ENCODE data around the gene LRRC61. TPM values are rescaled to one million over a fixed set of nuclear protein-coding genes. Genes with fewer than 3 reads are reported as not detected.

The LRRC61 gene
- total and polyA plus RNA-seq, 3 donors from 2014 or later: 16.7 to 35.4 (median 18.4) TPM

DNA sequence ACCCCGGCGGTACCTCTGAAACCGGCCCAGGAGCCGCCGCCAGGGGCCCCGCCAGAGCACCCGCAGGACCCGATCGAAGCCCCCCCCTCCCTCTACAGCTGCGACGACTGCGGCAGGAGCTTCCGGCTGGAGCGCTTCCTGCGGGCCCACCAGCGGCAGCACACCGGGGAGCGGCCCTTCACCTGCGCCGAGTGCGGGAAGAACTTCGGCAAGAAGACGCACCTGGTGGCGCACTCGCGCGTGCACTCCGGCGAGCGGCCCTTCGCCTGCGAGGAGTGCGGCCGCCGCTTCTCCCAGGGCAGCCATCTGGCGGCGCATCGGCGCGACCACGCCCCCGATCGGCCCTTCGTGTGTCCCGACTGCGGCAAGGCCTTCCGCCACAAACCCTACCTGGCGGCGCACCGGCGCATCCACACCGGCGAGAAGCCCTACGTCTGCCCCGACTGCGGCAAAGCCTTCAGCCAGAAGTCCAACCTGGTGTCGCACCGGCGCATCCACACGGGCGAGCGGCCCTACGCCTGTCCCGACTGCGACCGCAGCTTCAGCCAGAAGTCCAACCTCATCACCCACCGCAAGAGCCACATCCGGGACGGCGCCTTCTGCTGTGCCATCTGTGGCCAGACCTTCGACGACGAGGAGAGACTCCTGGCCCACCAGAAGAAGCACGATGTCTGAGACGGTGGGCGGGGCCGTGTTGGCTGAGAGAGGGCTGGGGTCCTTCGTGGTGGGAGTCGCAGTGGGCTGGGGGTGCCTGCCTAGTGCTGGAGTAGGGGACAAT is 49.3 kb downstream of the LRRC61 start:
- no peaks in the 10 kb centered on the region for H3K36me3 ChIP-seq (ENCODE audit: low read depth, missing control alignments)
- peak overlapping the region; percentile 29 to 39 for H3K4me3 ChIP-seq
- intact Hi-C loops (cut with DNase I; ENCODE audit: low total_unique reads): loop anchor here (5.0 kb wide), 1 partner anchor 35 kb away; a partner anchor contains a TSS
- TF ChIP-seq, protein P1, sequence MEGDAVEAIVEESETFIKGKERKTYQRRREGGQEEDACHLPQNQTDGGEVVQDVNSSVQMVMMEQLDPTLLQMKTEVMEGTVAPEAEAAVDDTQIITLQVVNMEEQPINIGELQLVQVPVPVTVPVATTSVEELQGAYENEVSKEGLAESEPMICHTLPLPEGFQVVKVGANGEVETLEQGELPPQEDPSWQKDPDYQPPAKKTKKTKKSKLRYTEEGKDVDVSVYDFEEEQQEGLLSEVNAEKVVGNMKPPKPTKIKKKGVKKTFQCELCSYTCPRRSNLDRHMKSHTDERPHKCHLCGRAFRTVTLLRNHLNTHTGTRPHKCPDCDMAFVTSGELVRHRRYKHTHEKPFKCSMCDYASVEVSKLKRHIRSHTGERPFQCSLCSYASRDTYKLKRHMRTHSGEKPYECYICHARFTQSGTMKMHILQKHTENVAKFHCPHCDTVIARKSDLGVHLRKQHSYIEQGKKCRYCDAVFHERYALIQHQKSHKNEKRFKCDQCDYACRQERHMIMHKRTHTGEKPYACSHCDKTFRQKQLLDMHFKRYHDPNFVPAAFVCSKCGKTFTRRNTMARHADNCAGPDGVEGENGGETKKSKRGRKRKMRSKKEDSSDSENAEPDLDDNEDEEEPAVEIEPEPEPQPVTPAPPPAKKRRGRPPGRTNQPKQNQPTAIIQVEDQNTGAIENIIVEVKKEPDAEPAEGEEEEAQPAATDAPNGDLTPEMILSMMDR (IDR thresholded peaks at IDR 0.05): no peak
- no peak for TF ChIP-seq POLR2A (IDR thresholded peaks at IDR 0.05)
- no peak for DNase-seq
- 58 to 78% methylated on average over 36 to 69 of the region's 79 CpGs for WGBS, 2 donors
- H3K27ac ChIP-seq: no peak overlapping the region
- H3K9me3 ChIP-seq: no peaks in the 10 kb centered on the region
- H3K4me1 ChIP-seq: peaks cover 19% of the 10 kb centered on the region
- H3K27me3 ChIP-seq: no peaks in the 10 kb centered on the region

DNA sequence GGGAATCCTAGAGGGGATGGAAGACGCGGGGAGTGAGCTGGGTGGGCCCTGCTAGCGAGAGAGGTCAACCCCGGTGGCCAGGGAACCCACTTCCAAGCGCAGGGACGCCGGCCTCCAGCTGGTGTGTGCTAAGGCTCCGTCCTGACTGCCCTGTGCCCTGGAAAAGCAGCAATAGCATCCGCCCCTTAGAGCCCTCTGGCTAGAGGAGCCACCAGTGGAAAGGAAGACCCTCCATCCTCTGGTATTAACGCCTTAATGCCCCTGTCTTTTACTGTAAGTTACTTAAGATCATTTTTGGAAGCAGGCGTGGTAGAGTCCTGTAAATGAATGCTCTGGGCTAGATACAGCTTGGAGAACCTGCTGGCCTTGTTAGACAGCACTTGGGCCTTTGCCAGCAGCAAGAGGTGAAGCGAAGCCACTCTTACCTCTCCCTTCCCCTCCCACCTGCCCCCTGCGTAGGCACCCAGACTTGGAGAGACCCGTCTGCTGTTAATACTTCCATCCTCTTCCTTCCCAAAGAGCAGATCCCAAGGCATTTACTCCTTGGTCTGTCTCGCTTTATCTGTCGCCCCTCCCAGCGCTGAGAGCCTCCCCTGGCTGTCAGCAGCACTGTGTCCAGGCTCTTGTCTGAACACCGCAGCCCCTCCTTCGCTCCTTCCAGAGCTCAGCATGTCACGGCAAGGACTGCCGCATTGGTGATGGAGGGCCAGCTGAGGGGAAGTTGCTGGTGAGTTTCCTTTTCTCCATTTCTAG is 50.1 kb downstream of the LRRC61 start:
- H3K27ac ChIP-seq: no peak overlapping the region
- no peaks in the 10 kb centered on the region for H3K36me3 ChIP-seq (ENCODE audit: low read depth, missing control alignments)
- no peaks in the 10 kb centered on the region for H3K9me3 ChIP-seq
- H3K27me3 ChIP-seq: no peaks in the 10 kb centered on the region
- peaks cover 23% of the 10 kb centered on the region for H3K4me1 ChIP-seq
- no peak for DNase-seq
- WGBS, 2 donors: 55 to 63% methylated on average over 21 of the region's 21 CpGs
- intact Hi-C loops (cut with DNase I; ENCODE audit: low total_unique reads): loop anchor here (5.0 kb wide), 1 partner anchor 34 kb away; a partner anchor contains a TSS
- TF ChIP-seq POLR2A (IDR thresholded peaks at IDR 0.05): no peak
- TF ChIP-seq, protein P1 (IDR thresholded peaks at IDR 0.05): no peak
- peak overlapping the region in 1 of 2 donors; percentile 39 for H3K4me3 ChIP-seq

DNA sequence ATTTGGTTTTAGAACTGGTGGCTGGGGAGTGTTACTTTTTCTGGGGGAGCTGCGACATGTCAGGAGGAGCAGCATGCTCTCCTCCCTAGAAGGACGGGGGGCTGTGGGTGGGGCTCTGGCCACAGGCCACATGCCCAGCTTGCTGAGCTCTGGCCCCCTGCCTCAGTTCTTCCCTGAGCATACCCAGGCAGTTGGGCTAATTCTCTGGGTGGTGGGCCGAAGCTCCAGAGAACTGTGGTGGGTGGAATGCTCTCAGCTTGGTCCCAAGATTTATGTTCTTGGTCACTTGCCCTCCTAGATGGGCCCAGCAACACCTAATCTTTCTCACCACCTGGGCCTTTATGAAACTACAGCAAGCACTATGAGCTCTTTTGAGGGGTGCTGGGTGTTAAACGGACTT is 50.9 kb downstream of the LRRC61 start:
- Histone ChIP-seq H3K27ac (no peak overlapping the region), H3K36me3 (ENCODE audit: low read depth, missing control alignments) (no peaks in the 10 kb centered on the region), H3K4me3 (no peak overlapping the region), H3K9me3 (no peaks in the 10 kb centered on the region), H3K27me3 (no peaks in the 10 kb centered on the region), H3K4me1 (peaks cover 28% of the 10 kb centered on the region)
- intact Hi-C loops (cut with DNase I; ENCODE audit: low total_unique reads): loop anchor here (5.0 kb wide), 1 partner anchor 33 kb away; a partner anchor contains a TSS
- DNase-seq: no peak
- no peak for TF ChIP-seq POLR2A (IDR thresholded peaks at IDR 0.05)
- TF ChIP-seq, protein P1 (IDR thresholded peaks at IDR 0.05): no peak
- WGBS, 2 donors: 67 to 74% methylated on average over 2 to 4 of the region's 4 CpGs

DNA sequence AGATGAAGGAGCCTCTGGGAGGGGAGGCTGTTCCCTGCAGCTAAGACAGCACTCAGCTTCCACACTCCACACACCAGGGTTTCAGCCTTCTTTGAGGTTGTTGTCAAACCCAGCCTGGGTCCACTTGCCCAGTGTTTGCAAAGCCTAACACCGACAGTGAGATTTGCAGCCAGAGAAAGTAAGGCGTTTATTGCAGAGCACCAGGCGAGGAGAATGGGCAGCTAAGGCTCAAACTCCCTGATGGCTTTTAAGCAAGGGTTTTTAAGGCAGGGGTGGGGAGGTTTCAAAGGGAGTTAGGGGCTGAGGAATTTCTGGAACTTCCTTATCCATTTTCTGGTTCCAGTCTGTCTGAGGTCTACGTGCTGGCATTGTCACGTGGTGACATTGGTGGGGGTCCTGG is 51.3 kb downstream of the LRRC61 start:
- no peaks in the 10 kb centered on the region for H3K9me3 ChIP-seq
- H3K27me3 ChIP-seq: no peaks in the 10 kb centered on the region
- 89 to 91% methylated on average over 5 of the region's 5 CpGs for WGBS, 2 donors
- DNase-seq: no peak
- intact Hi-C loops (cut with DNase I; ENCODE audit: low total_unique reads): loop anchor here (5.0 kb wide), 1 partner anchor 33 kb away; a partner anchor contains a TSS
- peaks cover 26% of the 10 kb centered on the region for H3K4me1 ChIP-seq
- no peak overlapping the region for H3K27ac ChIP-seq
- H3K36me3 ChIP-seq (ENCODE audit: low read depth, missing control alignments): no peaks in the 10 kb centered on the region
- no peak for TF ChIP-seq POLR2A (IDR thresholded peaks at IDR 0.05)
- TF ChIP-seq, protein P1 (IDR thresholded peaks at IDR 0.05): no peak
- no peak overlapping the region for H3K4me3 ChIP-seq
